ENCODE measurements around the gene LRRC49.

Gene LRRC49

DNA sequence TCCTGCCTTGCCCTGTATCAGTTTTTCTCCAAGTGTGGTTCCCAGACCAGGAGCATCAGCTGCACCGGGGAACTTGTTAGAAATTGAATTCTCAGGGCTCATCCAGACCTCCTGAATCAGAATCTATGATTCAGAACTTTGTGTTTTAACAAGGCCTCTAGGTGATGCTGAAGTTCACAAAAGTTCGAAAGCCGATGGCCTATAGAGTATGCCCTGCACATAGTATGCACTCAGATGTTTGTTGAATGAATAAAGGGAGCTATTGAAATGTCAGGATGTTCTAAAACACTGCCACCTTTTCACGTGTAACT, 38.0 kb upstream of the LRRC49 start:
- Histone ChIP-seq H3K4me2 (ENCODE audit: low read depth, low read length, poor library complexity, severe bottlenecking) (peak overlapping the region; percentile 90), H3K9ac (ENCODE audit: low read depth, low read length, poor library complexity, severe bottlenecking) (peak overlapping the region; percentile 66), H3K9me3 (ENCODE audit: insufficient read depth, low read depth, low read length) (no peaks in the 10 kb centered on the region), H3K79me2 (ENCODE audit: insufficient read depth, low read length) (peaks cover 3% of the 10 kb centered on the region; the same call in 1 of the 2 replicates), H3K36me3 (ENCODE audit: insufficient read depth, low read length) (no peaks in the 10 kb centered on the region), H3K4me1 (ENCODE audit: insufficient read depth, low read length, poor library complexity, severe bottlenecking) (peaks cover 15% of the 10 kb centered on the region), H3K9me2 (replicated peaks; ENCODE audit: low read depth, low read length) (no peaks in the 10 kb centered on the region), H4K20me1 (ENCODE audit: insufficient read depth, low read length, poor library complexity, severe bottlenecking) (no peaks in the 10 kb centered on the region), H3K27me3 (ENCODE audit: insufficient read depth, low read length, poor library complexity, severe bottlenecking) (no peaks in the 10 kb centered on the region), H3K4me3 (ENCODE audit: low read length, poor library complexity, severe bottlenecking) (peak overlapping the region; percentile 84), H2AFZ (ENCODE audit: low read length) (peak overlapping the region; percentile 92), H3F3A (ENCODE audit: low read depth) (no peaks in the 10 kb centered on the region)
- TF ChIP-seq, protein P1, sequence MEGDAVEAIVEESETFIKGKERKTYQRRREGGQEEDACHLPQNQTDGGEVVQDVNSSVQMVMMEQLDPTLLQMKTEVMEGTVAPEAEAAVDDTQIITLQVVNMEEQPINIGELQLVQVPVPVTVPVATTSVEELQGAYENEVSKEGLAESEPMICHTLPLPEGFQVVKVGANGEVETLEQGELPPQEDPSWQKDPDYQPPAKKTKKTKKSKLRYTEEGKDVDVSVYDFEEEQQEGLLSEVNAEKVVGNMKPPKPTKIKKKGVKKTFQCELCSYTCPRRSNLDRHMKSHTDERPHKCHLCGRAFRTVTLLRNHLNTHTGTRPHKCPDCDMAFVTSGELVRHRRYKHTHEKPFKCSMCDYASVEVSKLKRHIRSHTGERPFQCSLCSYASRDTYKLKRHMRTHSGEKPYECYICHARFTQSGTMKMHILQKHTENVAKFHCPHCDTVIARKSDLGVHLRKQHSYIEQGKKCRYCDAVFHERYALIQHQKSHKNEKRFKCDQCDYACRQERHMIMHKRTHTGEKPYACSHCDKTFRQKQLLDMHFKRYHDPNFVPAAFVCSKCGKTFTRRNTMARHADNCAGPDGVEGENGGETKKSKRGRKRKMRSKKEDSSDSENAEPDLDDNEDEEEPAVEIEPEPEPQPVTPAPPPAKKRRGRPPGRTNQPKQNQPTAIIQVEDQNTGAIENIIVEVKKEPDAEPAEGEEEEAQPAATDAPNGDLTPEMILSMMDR (conservative IDR thresholded peaks at IDR 0.05; ENCODE audit: low read length), result peak; percentile 46
- no peak for TF ChIP-seq EZH2phosphoT487 (IDR thresholded peaks at IDR 0.05; ENCODE audit: borderline replicate concordance)

DNA sequence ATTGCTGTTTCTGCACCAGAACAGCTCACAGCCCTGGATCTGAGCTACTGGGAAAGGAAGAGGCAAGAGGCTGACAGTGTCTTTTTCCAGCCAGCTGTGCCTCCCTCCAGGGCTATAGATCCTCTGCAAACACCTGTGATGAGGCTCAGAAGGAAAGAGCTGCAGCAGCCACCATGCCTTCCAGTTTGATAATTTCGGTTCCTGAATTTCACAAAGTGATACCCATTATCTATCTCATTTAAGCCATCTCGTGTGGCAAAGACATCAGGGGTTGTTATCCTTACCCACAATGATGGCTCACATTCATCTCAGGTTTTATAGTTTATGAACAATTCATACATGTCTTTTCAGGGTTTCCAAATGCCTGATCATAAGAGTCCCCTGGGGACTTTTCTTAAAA, 36.9 kb upstream of the LRRC49 start:
- no peaks in the 10 kb centered on the region for H3K36me3 ChIP-seq (ENCODE audit: insufficient read depth, low read length)
- H3K9me3 ChIP-seq (ENCODE audit: insufficient read depth, low read depth, low read length), result no peaks in the 10 kb centered on the region
- no peak overlapping the region for H3K9ac ChIP-seq (ENCODE audit: low read depth, low read length, poor library complexity, severe bottlenecking)
- peaks cover 15% of the 10 kb centered on the region for H3K4me1 ChIP-seq (ENCODE audit: insufficient read depth, low read length, poor library complexity, severe bottlenecking)
- H3F3A ChIP-seq (ENCODE audit: low read depth), result no peaks in the 10 kb centered on the region
- H2AFZ ChIP-seq (ENCODE audit: low read length), result no peak overlapping the region
- TF ChIP-seq, protein P1 (conservative IDR thresholded peaks at IDR 0.05; ENCODE audit: low read length), result no peak
- no peak for TF ChIP-seq EZH2phosphoT487 (IDR thresholded peaks at IDR 0.05; ENCODE audit: borderline replicate concordance)
- H4K20me1 ChIP-seq (ENCODE audit: insufficient read depth, low read length, poor library complexity, severe bottlenecking), result no peaks in the 10 kb centered on the region
- no peak overlapping the region for H3K4me2 ChIP-seq (ENCODE audit: low read depth, low read length, poor library complexity, severe bottlenecking)
- H3K9me2 ChIP-seq (replicated peaks; ENCODE audit: low read depth, low read length), result no peaks in the 10 kb centered on the region
- no peak overlapping the region for H3K4me3 ChIP-seq (ENCODE audit: low read length, poor library complexity, severe bottlenecking)
- H3K79me2 ChIP-seq (ENCODE audit: insufficient read depth, low read length), result peaks cover 3% of the 10 kb centered on the region; the same call in 1 of the 2 replicates
- no peaks in the 10 kb centered on the region for H3K27me3 ChIP-seq (ENCODE audit: insufficient read depth, low read length, poor library complexity, severe bottlenecking)

DNA sequence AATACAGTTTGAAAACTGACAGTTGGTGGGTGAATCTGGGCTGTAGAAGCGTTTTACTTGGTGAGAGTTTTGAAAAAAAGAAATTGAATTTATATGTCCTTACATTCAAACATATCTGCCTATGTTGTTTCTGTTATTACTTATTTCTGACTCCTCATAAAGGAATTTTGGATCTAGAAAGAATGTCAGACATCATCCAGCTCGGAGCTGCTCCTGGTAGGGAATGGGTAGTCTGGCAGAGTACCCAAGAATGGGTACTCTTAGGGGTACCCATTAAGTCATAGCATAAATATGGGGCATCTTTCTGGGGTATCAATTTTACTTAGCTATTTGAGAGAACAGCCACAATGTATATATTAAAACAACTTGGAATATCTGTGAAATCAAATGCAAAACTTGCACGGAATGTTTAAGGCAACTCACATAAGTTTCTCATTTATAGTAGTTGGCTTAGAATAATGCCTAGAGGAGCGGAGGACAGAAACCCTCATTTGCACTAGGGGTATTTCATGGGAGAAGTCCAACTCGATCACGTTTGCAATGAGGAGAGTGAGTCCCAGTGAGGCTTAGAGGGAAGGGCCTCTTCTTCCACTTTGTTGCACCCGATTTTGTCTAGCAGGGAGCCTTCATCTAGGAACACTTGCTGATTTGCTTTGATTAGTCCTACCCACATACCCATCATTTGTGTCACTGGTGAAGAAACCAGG, 36.3 kb upstream of the LRRC49 start:
- H2AFZ ChIP-seq (ENCODE audit: low read length), result no peak overlapping the region
- peaks cover 15% of the 10 kb centered on the region for H3K4me1 ChIP-seq (ENCODE audit: insufficient read depth, low read length, poor library complexity, severe bottlenecking)
- no peaks in the 10 kb centered on the region for H4K20me1 ChIP-seq (ENCODE audit: insufficient read depth, low read length, poor library complexity, severe bottlenecking)
- no peaks in the 10 kb centered on the region for H3K36me3 ChIP-seq (ENCODE audit: insufficient read depth, low read length)
- peaks cover 3% of the 10 kb centered on the region; the same call in 1 of the 2 replicates for H3K79me2 ChIP-seq (ENCODE audit: insufficient read depth, low read length)
- TF ChIP-seq, protein P1 (conservative IDR thresholded peaks at IDR 0.05; ENCODE audit: low read length), result no peak
- no peak for TF ChIP-seq EZH2phosphoT487 (IDR thresholded peaks at IDR 0.05; ENCODE audit: borderline replicate concordance)
- H3K4me2 ChIP-seq (ENCODE audit: low read depth, low read length, poor library complexity, severe bottlenecking), result no peak overlapping the region
- H3K4me3 ChIP-seq (ENCODE audit: low read length, poor library complexity, severe bottlenecking), result no peak overlapping the region
- no peaks in the 10 kb centered on the region for H3K9me2 ChIP-seq (replicated peaks; ENCODE audit: low read depth, low read length)
- no peaks in the 10 kb centered on the region for H3K27me3 ChIP-seq (ENCODE audit: insufficient read depth, low read length, poor library complexity, severe bottlenecking)
- no peak overlapping the region for H3K9ac ChIP-seq (ENCODE audit: low read depth, low read length, poor library complexity, severe bottlenecking)
- no peaks in the 10 kb centered on the region for H3F3A ChIP-seq (ENCODE audit: low read depth)
- no peaks in the 10 kb centered on the region for H3K9me3 ChIP-seq (ENCODE audit: insufficient read depth, low read depth, low read length)

Measured in Loucy (cell line).